GM18520 (cell line): ENCODE measurements around the gene PRX.
"Not testable (repeated sequence)": the region's sequence is repeated elsewhere in the genome, so short reads cannot be mapped to it uniquely, and the experiment has no call there.

Source experiments
- ATAC-seq: cut with Tn5 transposase; IDR thresholded peaks from one replicate; pipeline ENCODE4 v1.9.1; 2021; ENCODE audit not compliant: unreplicated experiment

Gene PRX

DNA sequence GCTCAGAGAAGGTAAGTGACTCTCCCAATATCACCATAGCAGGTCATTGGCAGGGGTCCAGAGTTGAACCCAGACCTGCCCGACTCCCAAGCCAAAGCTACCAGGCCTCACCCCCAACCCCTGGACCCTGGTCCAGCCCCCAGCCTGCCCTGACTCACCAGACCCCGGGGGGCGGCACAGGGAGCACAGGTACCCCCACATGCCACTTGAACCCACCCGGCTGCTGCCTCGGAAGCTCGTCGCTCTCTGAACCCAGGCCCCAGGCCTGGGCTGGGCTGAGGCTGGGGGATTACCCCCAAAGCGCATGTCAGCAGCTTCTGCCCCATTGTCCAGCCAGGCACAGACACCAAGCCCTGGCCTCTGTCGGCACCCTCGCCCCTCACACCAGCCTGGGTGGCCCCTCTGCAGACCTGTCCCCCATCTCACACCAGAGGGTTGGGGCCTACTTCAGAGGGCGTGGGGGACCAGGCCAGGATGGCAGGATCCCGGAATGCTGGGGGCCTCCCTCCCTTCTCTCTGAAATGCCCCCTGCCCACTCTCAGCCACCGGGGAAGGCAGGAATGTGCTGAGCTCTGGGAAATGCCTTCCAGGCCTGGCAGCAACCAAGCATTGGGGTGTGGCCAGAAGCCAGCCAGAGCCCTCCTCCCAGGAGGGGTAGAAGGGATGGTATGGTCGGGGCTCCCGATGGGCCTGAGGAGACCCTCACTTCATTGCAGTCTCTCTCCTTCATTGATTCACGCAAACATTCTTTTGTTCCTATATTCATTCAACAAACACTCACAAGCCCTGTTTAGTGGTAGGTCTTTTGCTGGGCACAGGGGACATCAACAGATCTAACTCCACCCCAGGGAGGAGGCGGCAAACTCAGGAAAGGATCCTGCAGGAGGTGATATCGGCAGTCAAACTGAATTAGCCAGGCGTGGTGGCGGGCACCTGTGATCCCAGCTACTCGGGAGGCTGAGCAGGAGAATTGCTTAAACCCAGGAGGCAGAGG lies 1.7 kb upstream of the PRX start:
- no peak for ATAC-seq

DNA sequence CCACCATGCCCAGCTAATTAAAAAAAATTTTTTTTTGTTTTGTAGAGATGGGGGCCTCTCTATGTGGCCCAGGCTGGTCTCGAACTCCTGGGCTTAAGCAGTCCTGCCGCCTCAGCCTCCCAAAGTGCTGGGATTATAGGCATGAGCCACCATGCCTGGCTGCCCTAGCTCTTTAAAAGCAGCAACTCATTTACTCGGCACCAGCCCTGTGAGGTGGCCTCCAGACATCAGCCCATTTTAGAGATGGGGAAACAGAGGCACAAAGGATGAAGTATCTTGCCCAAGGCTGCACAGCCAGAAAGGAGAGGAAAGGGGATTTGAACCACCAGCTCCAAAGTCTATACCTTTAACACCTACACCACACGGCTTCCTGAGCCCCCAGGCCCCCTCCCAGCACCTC lies 312 bp downstream of the PRX start:
- ATAC-seq = no peak

DNA sequence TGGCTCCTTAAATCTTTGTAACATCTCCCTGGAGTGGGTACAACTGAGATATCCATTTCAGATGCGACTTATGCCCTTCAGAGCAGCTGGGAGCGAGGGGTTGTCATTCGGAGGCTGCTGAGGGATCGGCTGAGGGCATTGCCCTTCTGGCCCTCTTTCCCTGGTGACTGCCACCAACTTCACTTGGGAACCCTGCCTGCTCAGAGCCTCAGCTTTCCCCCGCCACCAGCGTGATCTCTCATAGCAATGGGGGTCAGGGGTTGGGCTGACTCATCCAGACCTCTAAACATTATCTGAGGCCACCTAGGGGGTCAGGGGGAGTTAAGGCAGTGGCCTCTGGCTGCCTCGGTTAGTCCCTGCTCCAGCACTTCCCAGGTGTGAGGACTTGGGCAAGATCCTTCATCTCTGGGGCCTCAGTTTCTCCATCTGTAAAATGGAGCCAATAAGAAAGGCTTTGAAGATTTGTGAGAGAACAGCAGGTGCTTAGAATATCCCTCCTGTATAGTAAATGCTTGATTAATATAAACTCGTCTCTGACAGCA lies 1.1 kb downstream of the PRX start:
- no peak for ATAC-seq

GRCh38 chr19:40411125-40411842 lies 1.9 kb downstream of the PRX start:
- no peak for ATAC-seq

DNA sequence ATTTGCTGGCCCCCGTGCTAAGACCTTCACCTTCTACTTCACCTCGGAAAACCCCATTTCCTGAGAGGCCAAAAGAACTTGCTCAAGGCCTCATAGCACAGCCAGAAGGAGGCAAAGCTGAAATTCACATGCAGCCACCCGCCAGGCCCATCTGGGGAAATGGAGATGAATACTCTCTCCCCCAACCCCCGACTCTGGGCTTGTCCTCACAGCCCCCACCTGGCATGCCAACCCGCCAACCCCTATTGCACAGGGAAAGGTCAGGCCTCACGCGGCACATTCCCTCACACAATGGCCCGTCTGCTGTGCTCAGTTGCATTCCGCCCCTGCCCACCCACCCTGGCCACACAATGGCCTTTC lies 3.2 kb downstream of the PRX start:
- ATAC-seq = no peak

GRCh38 chr19:40408598-40408925 lies 4.6 kb downstream of the PRX start:
- ATAC-seq = not testable (repeated sequence)

GRCh38 chr19:40407714-40408597 lies 5.2 kb downstream of the PRX start:
- ATAC-seq = no peak

GRCh38 chr19:40403262-40403984 lies 9.8 kb downstream of the PRX start:
- ATAC-seq = peak; percentile 28

DNA sequence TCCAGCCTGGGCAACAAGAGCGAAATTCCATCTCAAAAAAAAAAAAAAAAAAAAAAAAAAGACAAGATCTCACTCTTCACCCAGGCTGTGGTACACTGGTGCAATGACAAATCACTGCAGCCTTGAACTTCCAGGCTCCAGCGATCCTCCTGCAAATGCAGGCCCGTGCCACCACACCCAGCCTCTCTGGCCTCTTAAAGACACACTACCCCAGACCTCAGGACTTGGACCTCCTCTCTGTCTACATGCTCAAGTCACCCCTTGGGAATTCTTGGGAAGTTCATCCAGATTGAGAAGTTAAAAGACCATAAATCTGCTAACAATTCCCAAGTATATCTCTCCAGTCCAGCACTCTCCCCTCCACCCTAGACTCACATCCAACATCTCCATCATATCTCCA lies 12.6 kb downstream of the PRX start:
- ATAC-seq = no peak

DNA sequence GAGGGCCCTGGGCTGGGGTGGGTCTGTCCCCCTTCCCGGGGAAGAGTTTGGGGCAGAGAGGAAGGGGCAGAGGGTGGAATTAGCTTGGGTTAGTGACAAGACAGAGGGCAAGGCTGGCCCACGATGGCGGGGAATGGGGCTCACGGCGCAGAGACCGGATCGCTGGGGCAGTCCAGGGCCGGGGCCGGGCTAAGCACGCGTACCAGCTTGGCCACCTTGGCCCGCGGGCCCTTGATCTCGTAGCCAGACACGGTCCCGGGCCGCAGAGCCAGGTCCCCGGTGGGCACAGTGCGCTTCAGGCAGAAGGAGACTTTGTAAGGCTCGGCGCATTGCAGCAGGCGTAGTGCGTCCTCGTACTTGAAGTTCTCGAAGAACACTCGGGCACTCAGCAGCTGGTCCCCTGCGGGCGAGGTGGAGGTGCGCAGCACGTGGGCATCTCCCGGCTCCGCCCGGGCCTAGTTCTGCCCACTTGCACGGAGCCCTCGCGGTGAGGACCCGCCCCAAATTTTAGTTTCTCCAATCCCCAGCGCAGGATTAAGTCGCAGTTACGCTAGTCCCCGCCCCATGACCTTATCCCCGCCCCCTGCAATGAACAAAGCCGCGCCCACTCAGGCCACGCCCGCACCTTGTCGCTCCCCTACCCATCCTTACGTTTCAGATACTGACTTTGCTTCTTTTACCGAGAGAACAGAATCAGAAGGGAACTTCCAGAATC lies 14.6 kb downstream of the PRX start:
- no peak for ATAC-seq

DNA sequence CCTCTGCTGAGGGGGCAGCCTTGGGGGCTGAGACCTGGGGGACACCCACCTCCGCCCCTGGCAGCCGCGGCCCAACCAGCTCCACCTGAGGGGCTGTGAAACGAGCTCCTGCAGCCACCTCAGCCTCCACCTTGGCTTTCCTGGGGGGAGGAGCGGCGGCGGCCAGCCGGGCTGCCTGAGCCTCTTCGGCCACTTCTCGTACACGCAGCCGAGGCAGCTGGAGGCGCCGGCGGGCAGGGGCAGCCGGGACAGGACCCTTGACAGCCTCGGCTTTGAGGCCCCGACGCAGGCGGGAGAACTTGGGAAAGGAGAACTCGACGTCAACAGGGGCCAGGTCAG lies 15.6 kb downstream of the PRX start:
- no peak for ATAC-seq

- no peak for ATAC-seq
Measured at GRCh38 chr19:40396886-40397567, 16.2 kb downstream of the PRX start.

- ATAC-seq = no peak
Measured at GRCh38 chr19:40395956-40396355, 17.2 kb downstream of the PRX start.

DNA sequence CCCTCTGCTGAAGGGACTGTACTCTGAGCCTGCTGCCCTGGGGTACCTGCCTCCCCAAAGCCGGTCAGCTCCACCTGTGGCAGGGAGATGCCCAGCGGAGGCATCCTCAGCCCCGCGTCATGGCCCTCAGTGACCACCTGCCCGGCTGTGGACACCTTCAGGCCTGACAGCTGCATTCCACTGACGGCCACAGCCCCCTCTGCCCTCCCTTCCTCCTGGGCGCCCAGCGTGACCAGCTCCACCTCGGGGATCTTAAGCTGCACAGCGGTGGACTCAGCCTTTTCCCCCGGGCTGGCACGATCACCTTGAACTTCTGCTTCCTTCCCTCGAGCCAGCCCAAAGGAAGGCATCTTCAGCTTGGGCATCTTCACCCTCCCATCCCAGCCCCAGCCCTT lies 18.4 kb downstream of the PRX start:
- no peak for ATAC-seq

GRCh38 chr19:40393894-40394815 lies 19.0 kb downstream of the PRX start:
- ATAC-seq = no peak

- ATAC-seq = no peak
Measured at GRCh38 chr19:40392894-40393517, 20.2 kb downstream of the PRX start.

DNA sequence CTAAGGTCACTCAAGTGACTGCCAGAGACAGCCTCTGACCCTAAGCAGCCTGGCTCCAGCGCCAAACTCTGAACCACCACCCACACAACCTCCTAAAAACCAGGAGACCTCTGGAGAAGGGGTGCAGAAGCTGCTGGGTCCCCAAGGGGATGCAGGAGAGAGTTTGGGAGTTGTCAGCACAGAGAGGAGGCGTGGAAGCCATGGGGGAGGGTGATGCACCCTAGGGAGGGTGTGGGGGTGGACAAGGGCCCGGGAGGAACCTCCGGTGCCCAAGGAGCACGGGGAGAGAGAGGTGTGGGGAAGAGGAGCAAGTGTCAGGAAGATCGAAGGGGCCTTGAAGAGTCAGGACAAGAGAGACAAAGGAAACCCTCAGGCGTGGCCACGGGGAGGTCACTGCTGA lies 21.1 kb downstream of the PRX start:
- ATAC-seq = no peak
